HepG2 (cell line): ENCODE measurements around the gene CD207. TPM values are rescaled to one million over a fixed set of nuclear protein-coding genes. Genes with fewer than 3 reads are reported as not detected.

Experiments used
- ARID4A ChIP-seq: sonication (generic); formaldehyde crosslinking; IDR thresholded peaks from 2 replicates; pipeline ENCODE4 v1.5.0; 2020; ENCODE audit warnings: mild to moderate bottlenecking, missing genetic modification reagents, borderline replicate concordance
- CBX2 ChIP-seq, 2 experiments: fragments of 200-600 bp in 1 of 2; sonication (generic); formaldehyde crosslinking in 1 of 2; IDR thresholded peaks; 2 replicates each; pipeline versions ENCODE4 v1.7.0 to v1.8.1; 2018 to 2022; ENCODE audit warnings: low read depth in 2 of 2, low read length in 1 of 2, mild to moderate bottlenecking in 1 of 2, missing genetic modification reagents in 1 of 2
- CREB3 ChIP-seq: sonication (generic); formaldehyde crosslinking; IDR thresholded peaks from 2 replicates; pipeline ENCODE4 v1.5.0; 2020; ENCODE audit warnings: missing genetic modification reagents
- MAF1 ChIP-seq: sonication (generic); formaldehyde crosslinking; IDR thresholded peaks from 2 replicates; pipeline ENCODE4 v1.5.0; 2020; ENCODE audit warnings: missing genetic modification reagents, borderline replicate concordance
- MYPOP ChIP-seq: sonication (generic); formaldehyde crosslinking; IDR thresholded peaks from 2 replicates; pipeline ENCODE4 v1.8.1; 2023; ENCODE audit warnings: mild to moderate bottlenecking, moderate library complexity, missing genetic modification reagents
- PAF1 ChIP-seq: IDR thresholded peaks from 2 replicates; pipeline ENCODE4 v1.6.1; 2016; ENCODE audit warnings: missing genetic modification reagents, missing compliant biosample characterization
- SIX1 ChIP-seq: sonication (generic); formaldehyde crosslinking; IDR thresholded peaks from 2 replicates; pipeline ENCODE4 v1.4.0; 2020; ENCODE audit warnings: missing genetic modification reagents, borderline replicate concordance
- SP140L ChIP-seq: sonication (generic); formaldehyde crosslinking; IDR thresholded peaks from 2 replicates; pipeline ENCODE4 v1.4.0; 2020; ENCODE audit warnings: missing genetic modification reagents, borderline replicate concordance
- ZBTB1 ChIP-seq: sonication (generic); formaldehyde crosslinking; IDR thresholded peaks from 2 replicates; pipeline ENCODE4 v1.4.0; 2020; ENCODE audit warnings: missing genetic modification reagents, borderline replicate concordance
- ZBTB7B ChIP-seq: sonication (generic); formaldehyde crosslinking; IDR thresholded peaks from 2 replicates; pipeline ENCODE4 v1.4.0; 2020; ENCODE audit warnings: missing genetic modification reagents
- ZFYVE20 ChIP-seq: sonication (generic); formaldehyde crosslinking; IDR thresholded peaks from 2 replicates; pipeline ENCODE4 v1.8.0; 2023; ENCODE audit warnings: low read depth, mild to moderate bottlenecking, moderate library complexity, missing genetic modification reagents, borderline replicate concordance
- ZKSCAN5 ChIP-seq: sonication (generic); formaldehyde crosslinking; IDR thresholded peaks from 2 replicates; pipeline ENCODE4 v1.5.1; 2020; ENCODE audit warnings: mild to moderate bottlenecking, missing genetic modification reagents
- ZNF124 ChIP-seq: sonication (generic); formaldehyde crosslinking; IDR thresholded peaks from 2 replicates; pipeline ENCODE4 v1.4.0; 2020; ENCODE audit warnings: missing genetic modification reagents
- ZNF468 ChIP-seq: sonication (generic); formaldehyde crosslinking; IDR thresholded peaks from 2 replicates; pipeline ENCODE4 v1.8.0; 2022; ENCODE audit warnings: mild to moderate bottlenecking, moderate library complexity, missing genetic modification reagents
- ZNF513 ChIP-seq: sonication (generic); formaldehyde crosslinking; conservative IDR thresholded peaks from 2 replicates; pipeline ENCODE4 v1.5.0; 2020; ENCODE audit warnings: missing genetic modification reagents
- ZNF614 ChIP-seq: IDR thresholded peaks from 2 replicates; pipeline ENCODE4 v1.6.1; 2018; ENCODE audit warnings: missing biosample characterization, missing genetic modification reagents, inconsistent platforms, borderline replicate concordance
- ZNF670 ChIP-seq: sonication (generic); formaldehyde crosslinking; IDR thresholded peaks from 2 replicates; pipeline ENCODE4 v1.8.0; 2022; ENCODE audit warnings: mild to moderate bottlenecking, missing genetic modification reagents, borderline replicate concordance
- ZUFSP ChIP-seq: sonication (generic); formaldehyde crosslinking; IDR thresholded peaks from 2 replicates; pipeline ENCODE4 v1.9.0; 2021; ENCODE audit warnings: missing genetic modification reagents, mild to moderate bottlenecking, borderline replicate concordance
- polyA plus RNA-seq, 8 experiments: library from polyadenylated mRNA; depleted of rRNA in 3 of 8; stranded (reverse) in 7 of 8; unstranded in 1 of 8; fragments of >200 nt; fragmentation: Illumina TruSeq in 4 of 8; extraction: Trizol in 4 of 8; gene quantifications; 2 replicates each; pipeline versions ENCODE4 v1.2.1 to v1.2.3, GENCODE V29; 2011 to 2016; ENCODE audit warnings: low read depth in 4 of 8, missing spikeins in 1 of 8, mixed read lengths in 1 of 8; ENCODE audit not compliant: insufficient read depth in 1 of 8
- total RNA-seq, 5 experiments: library from RNA; depleted of rRNA; stranded (reverse); fragments of >200 nt; fragmentation: Illumina TruSeq; extraction: Trizol; gene quantifications; 2 replicates each; pipeline ENCODE4 v1.2.3, GENCODE V29; 2016; ENCODE audit warnings: low read depth in 1 of 5

The CD207 gene
- total and polyA plus RNA-seq, 2 of the 13 experiments (the other 11 are each of a cell fraction or from before 2014, with no cell fraction given), result 0.09 to 0.15 TPM

- TF ChIP-seq ARID4A (peak; percentile 56; the same call in 1 of the 2 replicates), ZBTB1 (CRISPR knock-in tag) (no peak), MYPOP (CRISPR knock-in tag) (no peak; the same call in 1 of the 2 replicates), ZNF670 (CRISPR knock-in tag) (no peak), PAF1 (CRISPR knock-in tag) (no peak), ZBTB7B (0 out of 2 replicates have a peak, but pooled peaks have one; percentile 27), SP140L (CRISPR knock-in tag) (no peak), MAF1 (CRISPR knock-in tag) (no peak), ZUFSP (CRISPR knock-in tag) (no peak), ZNF468 (CRISPR knock-in tag) (no peak), CREB3 (no peak), ZNF513 (CRISPR knock-in tag) (no peak), CBX2 (IDR thresholded peaks at IDR 0.05; ENCODE audit: low read depth, low read length) (no peak), CBX2 (CRISPR knock-in tag; IDR thresholded peaks at IDR 0.05; ENCODE audit: low read depth) (peak; percentile 71; the same call in 1 of the 2 replicates), ZNF614 (no peak), ZKSCAN5 (CRISPR knock-in tag) (no peak), SIX1 (no peak), ZNF124 (CRISPR knock-in tag) (0 out of 2 replicates have a peak, but pooled peaks have one; percentile 68), ZFYVE20 (0 out of 2 replicates have a peak, but pooled peaks have one; percentile 66)
These were observed 36.0 kb upstream of the CD207 start (continued) for GRCh38 chr2:70871398-70872211.
